H9 (cell line): ENCODE results near the gene AKIRIN2. TPM values are rescaled to one million over a fixed set of nuclear protein-coding genes. Genes with fewer than 3 reads are reported as not detected.
A peak's percentile ranks its signal among the peaks of the same experiment; 100 is the strongest.

Experiments used
- DNase-seq: peaks from one replicate; pipeline ENCODE4 v3.0.0-alpha.2; 2017
- H2AFZ ChIP-seq: one replicate; pipeline ENCODE4 v1.6.1; 2013; ENCODE audit warnings: mild to moderate bottlenecking, low read length, control low read depth, moderate library complexity
- H2AK5ac ChIP-seq: 2 replicates; pipeline ENCODE4 v1.6.1; 2013; ENCODE audit warnings: low read length, control low read depth, mixed read lengths; ENCODE audit not compliant: insufficient read length
- H2BK120ac ChIP-seq: one replicate; pipeline ENCODE4 v1.6.1; 2013; ENCODE audit warnings: low read depth, mild to moderate bottlenecking, low read length, control low read depth, inconsistent platforms; ENCODE audit not compliant: poor library complexity, severe bottlenecking
- H2BK12ac ChIP-seq: 2 replicates; pipeline ENCODE4 v1.6.1; 2013; ENCODE audit warnings: low read length, control low read depth, mixed read lengths, low read depth; ENCODE audit not compliant: insufficient read length
- H2BK15ac ChIP-seq: 2 replicates; pipeline ENCODE4 v1.6.1; 2013; ENCODE audit warnings: low read depth, low read length, control low read depth
- H2BK20ac ChIP-seq: one replicate; pipeline ENCODE4 v1.6.1; 2013; ENCODE audit warnings: low read depth, mild to moderate bottlenecking, low read length, control low read depth, inconsistent platforms; ENCODE audit not compliant: poor library complexity, severe bottlenecking
- H2BK5ac ChIP-seq: 2 replicates; pipeline ENCODE4 v1.6.1; 2013; ENCODE audit warnings: low read length, control low read depth, mixed read lengths; ENCODE audit not compliant: insufficient read length
- H3K14ac ChIP-seq: 2 replicates; pipeline ENCODE4 v1.6.1; 2013; ENCODE audit warnings: low read length, control low read depth; ENCODE audit not compliant: insufficient read depth
- H3K18ac ChIP-seq: 2 replicates; pipeline ENCODE4 v1.6.1; 2013; ENCODE audit warnings: low read depth, mild to moderate bottlenecking, mixed read lengths, low read length, control low read depth; ENCODE audit not compliant: insufficient read length
- H3K23ac ChIP-seq: 2 replicates; pipeline ENCODE4 v1.6.1; 2013; ENCODE audit warnings: low read length, control low read depth, mixed read lengths, low read depth; ENCODE audit not compliant: insufficient read length
- H3K23me2 ChIP-seq: 2 replicates; pipeline ENCODE4 v1.6.1; 2013; ENCODE audit warnings: low read depth, mild to moderate bottlenecking, mixed read lengths, low read length, control low read depth; ENCODE audit not compliant: insufficient read length, poor library complexity, severe bottlenecking
- H3K27ac ChIP-seq: 2 replicates; pipeline ENCODE4 v1.5.1; 2013; ENCODE audit warnings: low read length, control low read depth, mixed read lengths, low read depth; ENCODE audit not compliant: insufficient read length
- H3K27me3 ChIP-seq: 2 replicates; pipeline ENCODE4 v1.6.1; 2013; ENCODE audit warnings: low read length, control low read depth, inconsistent platforms; ENCODE audit not compliant: insufficient read depth
- H3K4ac ChIP-seq: 2 replicates; pipeline ENCODE4 v1.6.1; 2013; ENCODE audit warnings: low read depth, mild to moderate bottlenecking, control low read depth, inconsistent platforms, low read length, moderate library complexity
- H3K4me1 ChIP-seq: 2 replicates; pipeline ENCODE4 v1.6.1; 2013; ENCODE audit warnings: low read length, control low read depth, inconsistent platforms; ENCODE audit not compliant: insufficient read depth
- H3K4me2 ChIP-seq: 2 replicates; pipeline ENCODE4 v1.6.1; 2013; ENCODE audit warnings: low read length, control low read depth, mixed read lengths; ENCODE audit not compliant: insufficient read length, insufficient read depth
- H3K56ac ChIP-seq: 2 replicates; pipeline ENCODE4 v1.6.1; 2013; ENCODE audit warnings: low read depth, mild to moderate bottlenecking, mixed read lengths, low read length, control low read depth; ENCODE audit not compliant: insufficient read length
- H3K79me1 ChIP-seq: 2 replicates; pipeline ENCODE4 v1.6.1; 2013; ENCODE audit warnings: low read depth, mild to moderate bottlenecking, moderate library complexity, low read length, control low read depth, inconsistent platforms; ENCODE audit not compliant: insufficient read depth, poor library complexity, severe bottlenecking
- H3K79me2 ChIP-seq: 2 replicates; pipeline ENCODE4 v1.6.1; 2013; ENCODE audit warnings: low read length, control low read depth, inconsistent platforms; ENCODE audit not compliant: insufficient read depth
- H3K9ac ChIP-seq: 2 replicates; pipeline ENCODE4 v1.6.1; 2013; ENCODE audit warnings: low read length, control low read depth, mixed read lengths; ENCODE audit not compliant: insufficient read length; ENCODE audit errors: extremely low read depth
- H3K9me3 ChIP-seq: one replicate; pipeline ENCODE4 v1.6.1; 2013; ENCODE audit warnings: low read depth, low read length, inconsistent platforms; ENCODE audit not compliant: control insufficient read depth
- H3T11ph ChIP-seq: one replicate; pipeline ENCODE4 v1.6.1; 2013; ENCODE audit warnings: mild to moderate bottlenecking, low read length, control low read depth, inconsistent platforms
- H4K20me1 ChIP-seq: one replicate; pipeline ENCODE4 v1.6.1; 2013; ENCODE audit not compliant: control insufficient read depth, insufficient read length, insufficient read depth
- H4K5ac ChIP-seq: 2 replicates; pipeline ENCODE4 v1.6.1; 2013; ENCODE audit warnings: low read depth, mild to moderate bottlenecking, mixed read lengths, low read length, control low read depth; ENCODE audit not compliant: insufficient read length
- H4K8ac ChIP-seq: replicated peaks from 2 replicates; pipeline ENCODE4 v1.6.1; 2013; ENCODE audit warnings: low read length, control low read depth, mixed read lengths, low read depth; ENCODE audit not compliant: insufficient read length
- H4K91ac ChIP-seq: 2 replicates; pipeline ENCODE4 v1.6.1; 2013; ENCODE audit warnings: low read depth, mild to moderate bottlenecking, moderate library complexity, mixed read lengths, low read length, control low read depth; ENCODE audit not compliant: insufficient read length
- H3K27ac Mint-ChIP-seq, 3 experiments: 2 replicates in 2 of 3; 3 replicates in 1 of 3; pipeline ENCODE4 v1.8.0; 2020 to 2021; ENCODE audit warnings: mixed read lengths in 3 of 3, mild to moderate bottlenecking in 1 of 3, moderate library complexity in 1 of 3
- H3K27me3 Mint-ChIP-seq: 2 replicates; pipeline ENCODE4 v1.8.0; 2021; ENCODE audit warnings: low read depth, mild to moderate bottlenecking, moderate library complexity, mixed read lengths
- H3K36me3 Mint-ChIP-seq, 3 experiments: 2 replicates in 2 of 3; 3 replicates in 1 of 3; pipeline ENCODE4 v1.8.0; 2020 to 2021; ENCODE audit warnings: low read depth in 3 of 3, mixed read lengths in 3 of 3; ENCODE audit not compliant: insufficient read depth in 1 of 3
- H3K4me1 Mint-ChIP-seq, 2 experiments: 2 replicates each; pipeline ENCODE4 v1.8.0; 2020; ENCODE audit warnings: mixed read lengths in 2 of 2
- H3K4me3 Mint-ChIP-seq, 2 experiments: 2 replicates in 1 of 2; 3 replicates in 1 of 2; pipeline ENCODE4 v1.8.0; 2020 to 2021; ENCODE audit warnings: mild to moderate bottlenecking in 2 of 2, mixed read lengths in 2 of 2, moderate library complexity in 1 of 2
- H3K9me3 Mint-ChIP-seq, 2 experiments: 2 replicates in 1 of 2; 3 replicates in 1 of 2; pipeline ENCODE4 v1.8.0; 2020; ENCODE audit warnings: mild to moderate bottlenecking in 2 of 2, mixed read lengths in 2 of 2, moderate library complexity in 1 of 2
- WGBS: extraction: QIAGEN DNeasy Blood & Tissue Kit; methylation state at CpG from one replicate; pipeline ENCODE4 v1.1.7; 2013; ENCODE audit warnings: missing lambda C conversion rate, low lambda C conversion rate, mixed read lengths; ENCODE audit not compliant: insufficient read length; ENCODE audit errors: extremely low coverage; 5-methylcytosine and 5-hydroxymethylcytosine counted together
- total RNA-seq: library from RNA; stranded (reverse); gene quantifications from 2 replicates; pipeline ENCODE4 v1.2.1, GENCODE V29; 2021
- TF ChIP-seq, protein P1 (sequence below): fragments of 200-600 bp; sonication (generic); conservative IDR thresholded peaks from 3 replicates; pipeline ENCODE4 v1.8.0; 2021; ENCODE audit warnings: antibody characterized with exemption, mild to moderate bottlenecking

The AKIRIN2 gene
- total RNA-seq, 1 experiment from 2014 or later, result 75.7 TPM

GRCh38 chr6:87663434-87663833, 38.6 kb downstream of the AKIRIN2 start:
- Histone ChIP-seq H3K23me2 (no peaks in the 10 kb centered on the region), H3K27me3 (no peaks in the 10 kb centered on the region), H3K79me1 (no peaks in the 10 kb centered on the region), H3K9ac (no peak overlapping the region), H2AK5ac (no peak overlapping the region), H3K4me1 (no peaks in the 10 kb centered on the region), H2AFZ (no peak overlapping the region), H2BK15ac (no peak overlapping the region), H3K4ac (no peak overlapping the region), H4K8ac (no peak overlapping the region), H3K14ac (no peak overlapping the region), H4K20me1 (no peaks in the 10 kb centered on the region), H3K27ac (no peak overlapping the region), H3K79me2 (no peaks in the 10 kb centered on the region), H3K4me2 (no peak overlapping the region), H3K18ac (no peak overlapping the region), H3K23ac (no peak overlapping the region), H4K5ac (no peak overlapping the region), H4K91ac (no peak overlapping the region), H2BK120ac (no peak overlapping the region), H2BK20ac (no peak overlapping the region), H2BK12ac (no peak overlapping the region), H3K9me3 (no peaks in the 10 kb centered on the region), H3T11ph (no peak overlapping the region), H3K56ac (no peak overlapping the region), H2BK5ac (no peak overlapping the region)
- H3K4me1 Mint-ChIP-seq, result no peaks in the 10 kb centered on the region
- no peak overlapping the region for H3K4me3 Mint-ChIP-seq
- H3K27ac Mint-ChIP-seq, result peak overlapping the region in 1 of 3 experiments; percentile 70; a peak in 2 of 7 replicates
- H3K27me3 Mint-ChIP-seq, result no peaks in the 10 kb centered on the region; the same call in 1 of the 2 replicates
- no CpG with 5 or more reads among the region's 2 CpGs for WGBS
- no peaks in the 10 kb centered on the region for H3K9me3 Mint-ChIP-seq
- TF ChIP-seq, protein P1, sequence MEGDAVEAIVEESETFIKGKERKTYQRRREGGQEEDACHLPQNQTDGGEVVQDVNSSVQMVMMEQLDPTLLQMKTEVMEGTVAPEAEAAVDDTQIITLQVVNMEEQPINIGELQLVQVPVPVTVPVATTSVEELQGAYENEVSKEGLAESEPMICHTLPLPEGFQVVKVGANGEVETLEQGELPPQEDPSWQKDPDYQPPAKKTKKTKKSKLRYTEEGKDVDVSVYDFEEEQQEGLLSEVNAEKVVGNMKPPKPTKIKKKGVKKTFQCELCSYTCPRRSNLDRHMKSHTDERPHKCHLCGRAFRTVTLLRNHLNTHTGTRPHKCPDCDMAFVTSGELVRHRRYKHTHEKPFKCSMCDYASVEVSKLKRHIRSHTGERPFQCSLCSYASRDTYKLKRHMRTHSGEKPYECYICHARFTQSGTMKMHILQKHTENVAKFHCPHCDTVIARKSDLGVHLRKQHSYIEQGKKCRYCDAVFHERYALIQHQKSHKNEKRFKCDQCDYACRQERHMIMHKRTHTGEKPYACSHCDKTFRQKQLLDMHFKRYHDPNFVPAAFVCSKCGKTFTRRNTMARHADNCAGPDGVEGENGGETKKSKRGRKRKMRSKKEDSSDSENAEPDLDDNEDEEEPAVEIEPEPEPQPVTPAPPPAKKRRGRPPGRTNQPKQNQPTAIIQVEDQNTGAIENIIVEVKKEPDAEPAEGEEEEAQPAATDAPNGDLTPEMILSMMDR, result no peak
- DNase-seq, result no peak
- peaks cover 11 to 64% (median 57%) of the 10 kb centered on the region in 3 experiments for H3K36me3 Mint-ChIP-seq
